B cell (primary cell): Measurements from ENCODE around the gene MMS19. TPM values are rescaled to one million over a fixed set of nuclear protein-coding genes. Genes with fewer than 3 reads are reported as not detected.

ENCODE experiments used
- ATAC-seq: fragments of 200-7000 bp; cut with Tn5 transposase; one replicate; pipeline ENCODE4 v1.10.0; 2021; ENCODE audit warnings: low read depth, mild to moderate bottlenecking, moderate number of reproducible peaks, moderate library complexity
- CTCF ChIA-PET: fragments of 350-600 bp; sonication (Branson Sonifier 250); formaldehyde crosslinking; loops from one replicate; lab custom pipeline; 2021; ENCODE audit warnings: antibody characterized with exemption, inconsistent platforms; lab: Charles Lee
- POLR2A ChIA-PET: fragments of 350-600 bp; sonication (Branson Sonifier 250); formaldehyde crosslinking; loops from one replicate; lab custom pipeline; 2021; ENCODE audit warnings: antibody characterized with exemption; lab: Charles Lee
- DNase-seq: peaks from one replicate; pipeline ENCODE4 v3.0.0; 2013
- H2AFZ ChIP-seq: 2 replicates; pipeline ENCODE4 v1.6.1; 2012; ENCODE audit warnings: mild to moderate bottlenecking, low read depth, low read length; ENCODE audit not compliant: insufficient read depth, poor library complexity, severe bottlenecking
- H3K27ac ChIP-seq, 2 donors: 1 replicate in 1 of 2; 2 replicates in 1 of 2; pipeline ENCODE4 v1.5.1; 2012 to 2013; ENCODE audit warnings: low read length in 2 of 2, mild to moderate bottlenecking in 2 of 2, moderate library complexity in 1 of 2
- H3K27me3 ChIP-seq, 4 experiments: fragments of 200-600 bp in 1 of 4; sonication (generic) in 1 of 4; replicated peaks in 1 of 4; 1 replicate in 2 of 4; 2 replicates in 2 of 4; pipeline versions ENCODE4 v1.6.1 to v1.7.0; 2013 to 2016; ENCODE audit warnings: low read length in 3 of 4, mild to moderate bottlenecking in 2 of 4, mixed read lengths in 1 of 4, moderate library complexity in 1 of 4; ENCODE audit not compliant: insufficient read depth in 4 of 4, control insufficient read depth in 3 of 4; ENCODE audit errors: control extremely low read depth in 1 of 4
- H3K36me3 ChIP-seq, 2 experiments: replicated peaks in 1 of 2; 1 replicate in 1 of 2; 2 replicates in 1 of 2; pipeline versions ENCODE4 v1.6.1 to v1.7.1; 2013; ENCODE audit warnings: low read length in 1 of 2; ENCODE audit not compliant: insufficient read depth in 2 of 2, control insufficient read depth in 1 of 2; ENCODE audit errors: control extremely low read depth in 1 of 2, extremely low read depth in 1 of 2
- H3K4me1 ChIP-seq, 2 donors: fragments of 200-600 bp in 1 of 2; sonication (generic) in 1 of 2; 1 replicate in 1 of 2; 2 replicates in 1 of 2; pipeline versions ENCODE4 v1.5.1 to v1.6.1; 2013 to 2017; ENCODE audit warnings: low read length in 2 of 2; ENCODE audit not compliant: control insufficient read depth in 2 of 2, insufficient read depth in 2 of 2
- H3K4me2 ChIP-seq: replicated peaks from 2 replicates; pipeline ENCODE3; 2012; ENCODE audit warnings: mild to moderate bottlenecking, low read depth, low read length; ENCODE audit not compliant: poor library complexity, severe bottlenecking
- H3K4me3 ChIP-seq, 5 experiments: fragments of 200-600 bp in 1 of 5; sonication (generic) in 1 of 5; 1 replicate in 3 of 5; 2 replicates in 2 of 5; pipeline versions ENCODE4 v1.5.1 to v1.7.0; 2011 to 2016; ENCODE audit warnings: low read length in 4 of 5, mild to moderate bottlenecking in 4 of 5, low read depth in 2 of 5, control low read depth in 1 of 5, moderate library complexity in 1 of 5; ENCODE audit not compliant: insufficient read depth in 1 of 5; ENCODE audit errors: control extremely low read depth in 1 of 5, extremely low read depth in 1 of 5
- H3K79me2 ChIP-seq: fragments of 200-600 bp; sonication (generic); one replicate; pipeline ENCODE4 v1.6.0; 2016; ENCODE audit warnings: low read length; ENCODE audit not compliant: control insufficient read depth, insufficient read depth
- H3K9ac ChIP-seq: fragments of 200-600 bp; sonication (generic); 2 replicates; pipeline ENCODE4 v1.6.1; 2017; ENCODE audit warnings: mild to moderate bottlenecking, low read length, moderate library complexity
- H3K9me3 ChIP-seq, 3 donors: one replicate each; pipeline versions ENCODE4 v1.6.1 to v1.7.1; 2013; ENCODE audit warnings: low read length in 2 of 3; ENCODE audit not compliant: control insufficient read depth in 2 of 3, insufficient read depth in 1 of 3; ENCODE audit errors: control extremely low read depth in 1 of 3
- H4K20me1 ChIP-seq: 2 replicates; pipeline ENCODE4 v1.6.0; 2012; ENCODE audit warnings: mild to moderate bottlenecking, low read length; ENCODE audit not compliant: insufficient read depth, control insufficient read depth, poor library complexity, severe bottlenecking
- H3K27ac Mint-ChIP-seq: one replicate; pipeline ENCODE4 v1.8.0; 2021; ENCODE audit warnings: mixed read lengths
- H3K27me3 Mint-ChIP-seq: one replicate; pipeline ENCODE4 v1.8.0; 2021; ENCODE audit warnings: mixed read lengths
- H3K4me1 Mint-ChIP-seq: one replicate; pipeline ENCODE4 v1.8.0; 2021; ENCODE audit warnings: mixed read lengths
- H3K4me3 Mint-ChIP-seq: one replicate; pipeline ENCODE4 v1.8.0; 2021; ENCODE audit warnings: mixed read lengths
- H3K9me3 Mint-ChIP-seq: one replicate; pipeline ENCODE4 v1.8.0; 2022; ENCODE audit warnings: mixed read lengths; ENCODE audit not compliant: insufficient read depth
- CTCF ChIP-seq: fragments of 200-600 bp; IDR thresholded peaks from one replicate; pipeline ENCODE4 v1.8.0; 2022; ENCODE audit warnings: antibody characterized with exemption, mild to moderate bottlenecking
- EZH2 ChIP-seq: IDR thresholded peaks from 2 replicates; pipeline ENCODE4 v1.6.1; 2012; ENCODE audit warnings: borderline replicate concordance, low read depth, mild to moderate bottlenecking, moderate library complexity, low read length; ENCODE audit not compliant: insufficient read depth, poor library complexity, severe bottlenecking
- WGBS: methylation state at CpG from one replicate; pipeline ENCODE4 v1.1.5; 2013; ENCODE audit warnings: missing lambda C conversion rate; ENCODE audit not compliant: insufficient coverage; 5-methylcytosine and 5-hydroxymethylcytosine counted together
- intact Hi-C: fragments of 100-400 bp; cut with micrococcal nuclease; formaldehyde crosslinking; loops from one replicate; pipeline ENCODE4 v1.10.0; 2022
- polyA plus RNA-seq: library from polyadenylated mRNA; depleted of rRNA; stranded (reverse); fragments of >200 nt; gene quantifications from 2 replicates; pipeline ENCODE4 v1.2.3, GENCODE V29; 2012
- total RNA-seq, 2 donors: library from RNA; stranded (reverse); fragments of 120-200 nt in 1 of 2; gene quantifications; 1 replicate in 1 of 2; 2 replicates in 1 of 2; pipeline versions ENCODE4 v1.2.3 to v1.2.4, GENCODE V29; 2013 to 2022

Gene MMS19
- total and polyA plus RNA-seq, 2 donors (not counting 1 experiment from before 2014, with no cell fraction given), result 82.1 to 102 TPM

GRCh38 chr10:97508342-97508741, 10.1 kb upstream of the MMS19 start:
- H3K79me2 ChIP-seq, result no peaks in the 10 kb centered on the region
- H4K20me1 ChIP-seq, result no peaks in the 10 kb centered on the region
- Mint-ChIP-seq H3K27me3 (peaks cover 32% of the 10 kb centered on the region), H3K9me3 (no peaks in the 10 kb centered on the region), H3K4me3 (no peak overlapping the region), H3K4me1 (peaks cover 5% of the 10 kb centered on the region), H3K27ac (no peak overlapping the region)
- no peaks in the 10 kb centered on the region for H3K36me3 ChIP-seq
- H3K27me3 ChIP-seq, result peaks cover 0 to 24% (median 6%) of the 10 kb centered on the region in 4 experiments
- H3K4me1 ChIP-seq, result no peaks in the 10 kb centered on the region
- H3K9ac ChIP-seq, result no peak overlapping the region
- ATAC-seq (no peak), DNase-seq (no peak)
- intact Hi-C loops, result no loop called here
- H3K4me2 ChIP-seq, result no peak overlapping the region
- 57% methylated on average over 1 of the region's 1 CpG for WGBS
- ChIA-PET CTCF (no interaction called here), POLR2A (no interaction called here)
- no peak overlapping the region for H3K4me3 ChIP-seq
- H3K27ac ChIP-seq, result no peak overlapping the region
- H2AFZ ChIP-seq, result no peak overlapping the region
- TF ChIP-seq CTCF, result no peak
- no peak for TF ChIP-seq EZH2
- no peaks in the 10 kb centered on the region for H3K9me3 ChIP-seq

- WGBS, result no CpG with 5 or more reads among the region's 3 CpGs
These were observed 8.2 kb upstream of the MMS19 start for GRCh38 chr10:97506199-97506991.

More at GRCh38 chr10:97506199-97506991, 8.2 kb upstream of the MMS19 start:
- Histone ChIP-seq H2AFZ (no peak overlapping the region), H4K20me1 (no peaks in the 10 kb centered on the region), H3K4me2 (no peak overlapping the region), H3K9ac (no peak overlapping the region), H3K27me3 (peaks cover 0 to 31% (median 9%) of the 10 kb centered on the region in 4 experiments), H3K36me3 (no peaks in the 10 kb centered on the region), H3K4me1 (no peaks in the 10 kb centered on the region), H3K79me2 (no peaks in the 10 kb centered on the region), H3K4me3 (no peak overlapping the region), H3K27ac (no peak overlapping the region), H3K9me3 (no peaks in the 10 kb centered on the region)
- ChIA-PET POLR2A (no interaction called here), CTCF (no interaction called here)
- TF ChIP-seq EZH2, result no peak
- TF ChIP-seq CTCF, result no peak
- no peak overlapping the region for H3K27ac Mint-ChIP-seq
- H3K9me3 Mint-ChIP-seq, result no peaks in the 10 kb centered on the region
- H3K4me1 Mint-ChIP-seq, result peaks cover 5% of the 10 kb centered on the region
- intact Hi-C loops, result no loop called here
- ATAC-seq (no peak), DNase-seq (no peak)
- peaks cover 44% of the 10 kb centered on the region for H3K27me3 Mint-ChIP-seq
- H3K4me3 Mint-ChIP-seq, result no peak overlapping the region
